ENCODE data around the gene AUNIP.
"Not testable (repeated sequence)": the region's sequence is repeated elsewhere in the genome, so short reads cannot be mapped to it uniquely, and the experiment has no call there.

AUNIP gene

GRCh38 chr1:25863486-25864262 lies 4.4 kb upstream of the AUNIP start:
- no peak for DNase-seq

- DNase-seq: no peak
Observed at GRCh38 chr1:25862785-25863485, 3.7 kb upstream of the AUNIP start.

- no peak for DNase-seq
Observed at GRCh38 chr1:25861316-25862286, 2.3 kb upstream of the AUNIP start.

- no peak for DNase-seq
Observed at GRCh38 chr1:25858494-25858893, 763 bp downstream of the AUNIP start.

GRCh38 chr1:25856856-25857255 lies 2.4 kb downstream of the AUNIP start:
- no peak for DNase-seq

- no peak for DNase-seq
Observed at GRCh38 chr1:25854554-25854953, 4.7 kb downstream of the AUNIP start.

GRCh38 chr1:25848531-25848930 lies 10.7 kb downstream of the AUNIP start:
- DNase-seq: no peak

- DNase-seq: no peak
Observed at GRCh38 chr1:25847929-25848328, 11.3 kb downstream of the AUNIP start.

- no peak for DNase-seq
Observed at GRCh38 chr1:25845664-25846063, 13.6 kb downstream of the AUNIP start.

GRCh38 chr1:25844536-25845337 lies 14.5 kb downstream of the AUNIP start:
- no peak for DNase-seq

- no peak for DNase-seq
Observed at GRCh38 chr1:25843483-25843882, 15.8 kb downstream of the AUNIP start.

GRCh38 chr1:25839808-25840207 lies 19.4 kb downstream of the AUNIP start:
- not testable (repeated sequence) for DNase-seq

- DNase-seq: no peak
Observed at GRCh38 chr1:25837262-25837875, 21.9 kb downstream of the AUNIP start.

- no peak for DNase-seq
Observed at GRCh38 chr1:25836695-25837094, 22.6 kb downstream of the AUNIP start.

- DNase-seq: no peak
Observed at GRCh38 chr1:25834894-25835293, 24.4 kb downstream of the AUNIP start.

- no peak for DNase-seq
Observed at GRCh38 chr1:25833158-25833557, 26.1 kb downstream of the AUNIP start.

- DNase-seq: no peak
Observed at GRCh38 chr1:25832336-25833037, 26.8 kb downstream of the AUNIP start.

GRCh38 chr1:25831569-25832196 lies 27.6 kb downstream of the AUNIP start:
- DNase-seq: no peak

- DNase-seq: no peak
Observed at GRCh38 chr1:25829046-25829445, 30.2 kb downstream of the AUNIP start.

GRCh38 chr1:25828491-25828890 lies 30.8 kb downstream of the AUNIP start:
- no peak for DNase-seq

GRCh38 chr1:25826571-25826970 lies 32.7 kb downstream of the AUNIP start:
- no peak for DNase-seq

Data from activated CD4-positive, alpha-beta T cell treated with anti-CD3 and anti-CD28 coated beads for 4 hours (primary cell).